Stimulated activated CD8-positive, alpha-beta memory T cell treated with anti-CD3 and anti-CD28 coated beads, Interleukin-7, amount 100 ng/mL, for 24 hours (primary cell): ENCODE data around the gene MYH7B.

Experiments used
- DNase-seq: peaks from one replicate; pipeline ENCODE4 v3.0.0-alpha.2; 2020; ENCODE audit warnings: low read depth

Gene MYH7B

GRCh38 chr20:34945315-34946077 is 10.2 kb upstream of the MYH7B start:
- no peak for DNase-seq

- no peak for DNase-seq
Observed at GRCh38 chr20:34946661-34947060, 9.0 kb upstream of the MYH7B start.

- DNase-seq = no peak
Observed at GRCh38 chr20:34947336-34947735, 8.3 kb upstream of the MYH7B start.

GRCh38 chr20:34948030-34948429 is 7.6 kb upstream of the MYH7B start:
- no peak for DNase-seq

GRCh38 chr20:34949120-34949519 is 6.5 kb upstream of the MYH7B start:
- DNase-seq = no peak

GRCh38 chr20:34951252-34951651 is 4.4 kb upstream of the MYH7B start:
- no peak for DNase-seq

GRCh38 chr20:34951652-34952051 is 4.0 kb upstream of the MYH7B start:
- DNase-seq = no peak

GRCh38 chr20:34952671-34953070 is 3.0 kb upstream of the MYH7B start:
- no peak for DNase-seq

- DNase-seq = no peak
Observed at GRCh38 chr20:34953960-34954359, 1.7 kb upstream of the MYH7B start.

- DNase-seq = no peak
Observed at GRCh38 chr20:34954904-34955230, 801 bp upstream of the MYH7B start.

- DNase-seq = no peak
Observed at GRCh38 chr20:34956041-34956458, 382 bp downstream of the MYH7B start.

GRCh38 chr20:34956751-34957472 is 1.2 kb downstream of the MYH7B start:
- no peak for DNase-seq

GRCh38 chr20:34964486-34964885 is 8.8 kb downstream of the MYH7B start:
- no peak for DNase-seq

GRCh38 chr20:34965051-34965450 is 9.4 kb downstream of the MYH7B start:
- DNase-seq = no peak

GRCh38 chr20:34967421-34967820 is 11.8 kb downstream of the MYH7B start:
- no peak for DNase-seq

GRCh38 chr20:34968042-34968775 is 12.5 kb downstream of the MYH7B start:
- DNase-seq = no peak

GRCh38 chr20:34970193-34970840 is 14.6 kb downstream of the MYH7B start:
- DNase-seq = no peak

GRCh38 chr20:34970846-34971560 is 15.3 kb downstream of the MYH7B start:
- DNase-seq = no peak

- no peak for DNase-seq
Observed at GRCh38 chr20:34971561-34972235, 16.0 kb downstream of the MYH7B start.

GRCh38 chr20:34974246-34974645 is 18.6 kb downstream of the MYH7B start:
- DNase-seq = no peak

- no peak for DNase-seq
Observed at GRCh38 chr20:34976286-34976685, 20.6 kb downstream of the MYH7B start.
